Common myeloid progenitor, CD34-positive (primary cell): ENCODE data around the gene NPPB. TPM values are rescaled to one million over a fixed set of nuclear protein-coding genes. Genes with fewer than 3 reads are reported as not detected.
"Not testable (repeated sequence)": the region's sequence is repeated elsewhere in the genome, so short reads cannot be mapped to it uniquely, and the experiment has no call there.

Experiments used
- CTCF ChIA-PET: fragments of 350-600 bp; sonication (Branson Sonifier 250); formaldehyde crosslinking; loops from one replicate; lab custom pipeline; 2021; ENCODE audit warnings: antibody characterized with exemption; lab: Charles Lee
- POLR2A ChIA-PET: fragments of 350-600 bp; sonication (Branson Sonifier 250); formaldehyde crosslinking; loops from one replicate; lab custom pipeline; 2021; ENCODE audit warnings: antibody characterized with exemption; lab: Charles Lee
- DNase-seq, 3 donors: peaks; one replicate each; pipeline versions ENCODE4 v3.0.0 to v3.0.0-alpha.2; 2013
- H3K27ac ChIP-seq, 2 experiments: 1 replicate in 1 of 2; 2 replicates in 1 of 2; pipeline ENCODE4 v1.7.0; 2013; ENCODE audit warnings: inconsistent platforms in 2 of 2, low read length in 2 of 2, mild to moderate bottlenecking in 2 of 2, low read depth in 1 of 2, moderate library complexity in 1 of 2; ENCODE audit not compliant: severe bottlenecking in 2 of 2, insufficient read depth in 1 of 2, poor library complexity in 1 of 2
- H3K27me3 ChIP-seq, 5 experiments: replicated peaks in 2 of 5; 1 replicate in 3 of 5; 2 replicates in 2 of 5; pipeline versions ENCODE4 v1.6.1 to v1.7.0; 2013; ENCODE audit warnings: low read length in 4 of 5, mild to moderate bottlenecking in 2 of 5, moderate library complexity in 2 of 5, inconsistent platforms in 1 of 5; ENCODE audit not compliant: insufficient read depth in 5 of 5, control insufficient read depth in 4 of 5
- H3K36me3 ChIP-seq, 4 experiments: 1 replicate in 2 of 4; 2 replicates in 2 of 4; pipeline versions ENCODE4 v1.6.1 to v1.7.0; 2013; ENCODE audit warnings: low read length in 3 of 4, control low read depth in 1 of 4, mild to moderate bottlenecking in 1 of 4; ENCODE audit not compliant: control insufficient read depth in 4 of 4, insufficient read depth in 4 of 4
- H3K4me1 ChIP-seq, 4 experiments: 1 replicate in 3 of 4; 2 replicates in 1 of 4; pipeline versions ENCODE4 v1.6.1 to v1.7.1; 2013; ENCODE audit warnings: low read length in 3 of 4, mild to moderate bottlenecking in 3 of 4, control low read depth in 1 of 4, inconsistent platforms in 1 of 4, moderate library complexity in 1 of 4; ENCODE audit not compliant: control insufficient read depth in 4 of 4, insufficient read depth in 4 of 4; ENCODE audit errors: control extremely low read depth in 1 of 4
- H3K4me3 ChIP-seq, 7 experiments: 1 replicate in 4 of 7; 2 replicates in 3 of 7; pipeline versions ENCODE4 v1.5.1 to v1.7.0; 2013; ENCODE audit warnings: mild to moderate bottlenecking in 7 of 7, low read length in 6 of 7, moderate library complexity in 6 of 7, inconsistent platforms in 2 of 7, low read depth in 2 of 7, control low read depth in 1 of 7; ENCODE audit not compliant: insufficient read depth in 4 of 7, control insufficient read depth in 1 of 7; ENCODE audit errors: extremely low read depth in 1 of 7
- H3K9me3 ChIP-seq, 5 experiments: 1 replicate in 4 of 5; 2 replicates in 1 of 5; pipeline versions ENCODE4 v1.6.1 to v1.7.1; 2013; ENCODE audit warnings: low read length in 4 of 5, mild to moderate bottlenecking in 2 of 5, inconsistent platforms in 1 of 5, low read depth in 1 of 5, moderate library complexity in 1 of 5; ENCODE audit not compliant: control insufficient read depth in 4 of 5, insufficient read depth in 2 of 5; ENCODE audit errors: control extremely low read depth in 1 of 5
- WGBS: methylation state at CpG from one replicate; pipeline ENCODE4 v1.1.5; 2013; ENCODE audit not compliant: insufficient coverage; 5-methylcytosine and 5-hydroxymethylcytosine counted together
- polyA plus RNA-seq: library from polyadenylated mRNA; unstranded; fragments of 120-200 nt; gene quantifications from one replicate; pipeline ENCODE4 v1.2.1, GENCODE V29; 2013

The NPPB gene
- not detected for polyA plus RNA-seq

DNA sequence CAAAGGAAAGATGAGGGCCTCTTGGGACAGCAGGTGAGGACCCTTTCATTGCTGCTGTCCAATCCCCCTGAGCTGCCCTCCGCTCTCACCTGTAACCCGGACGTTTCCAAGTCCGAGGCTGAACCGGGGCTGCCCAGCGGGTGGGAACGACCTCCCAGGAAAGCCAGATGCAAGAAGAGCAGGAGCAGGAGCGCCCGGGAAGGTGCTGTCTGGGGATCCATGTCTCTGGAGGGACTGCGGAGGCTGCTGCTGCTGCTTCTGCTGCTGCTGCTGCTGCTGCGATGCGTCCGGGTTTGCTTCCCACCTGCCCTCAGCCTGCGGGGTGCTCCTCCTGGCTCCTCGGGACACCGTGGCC is at the start of gene NPPB:
Gene NPPB (minus strand): TSS at position 333 of the 355 bp plus-strand sequence. CDS start 112 bp downstream, at position 221.
- WGBS = 29% methylated on average over 16 of the region's 16 CpGs
- Histone ChIP-seq H3K36me3 (no peaks in the 10 kb centered on the region), H3K9me3 (no peaks in the 10 kb centered on the region), H3K27me3 (peaks cover 3 to 49% (median 22%) of the 10 kb centered on the region in 5 experiments), H3K4me3 (no peak within 1 kb of the TSS), H3K27ac (no peak within 1 kb of the TSS), H3K4me1 (peaks cover 0 to 2% (median under 1%) of the 10 kb centered on the region in 4 experiments)
- DNase-seq = no peak
- POLR2A ChIA-PET = no interaction called here
- CTCF ChIA-PET = no interaction called here

DNA sequence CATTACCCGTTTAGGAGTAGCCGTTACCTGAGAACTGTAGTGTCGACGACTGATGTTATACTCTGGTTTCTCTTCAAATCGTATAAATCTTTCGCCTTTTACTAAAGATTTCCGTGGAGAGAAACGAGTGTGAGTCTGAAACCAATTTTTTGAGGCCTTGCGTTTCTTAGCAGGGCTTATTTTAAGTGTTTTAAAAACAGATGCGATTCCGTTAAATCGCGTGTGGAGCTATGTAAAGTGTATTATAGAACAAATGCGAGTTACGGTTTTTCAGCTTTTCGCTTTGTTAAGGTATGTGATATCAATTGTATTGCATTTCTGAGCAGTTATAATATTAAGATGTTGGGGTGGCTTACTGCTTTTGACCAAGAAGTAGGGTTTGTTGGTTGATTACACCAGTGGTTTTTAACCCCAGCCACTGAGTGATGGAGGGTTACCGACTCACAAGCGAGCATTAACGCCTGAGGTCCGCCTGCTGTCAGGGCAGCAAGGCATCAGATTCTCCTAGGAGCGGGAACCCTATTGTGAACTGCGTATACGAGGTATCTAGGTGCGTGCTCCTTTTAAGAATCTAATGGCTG is 49.4 kb upstream of the NPPB start:
- H3K4me1 ChIP-seq = peaks cover 0 to 14% (median 9%) of the 10 kb centered on the region in 4 experiments
- ChIA-PET POLR2A (interaction anchor here (0.6 to 3.4 kb wide), 28 partner anchors 9 to 243 kb away, joined by 3 to 74 read pairs (median 4); partner anchors contain the start of genes AGTRAP, CLCN6, KIAA2013 and MFN2), CTCF (interaction anchor here (1.0 to 3.1 kb wide), 5 partner anchors 9 to 123 kb away, joined by 3 to 22 read pairs (median 3); partner anchors contain the start of gene MFN2)
- no peaks in the 10 kb centered on the region for H3K9me3 ChIP-seq
- peak; percentile 92 to 97 (median 96) for DNase-seq
- H3K36me3 ChIP-seq = no peaks in the 10 kb centered on the region
- no peaks in the 10 kb centered on the region for H3K27me3 ChIP-seq
- H3K27ac ChIP-seq = peak overlapping the region; percentile 100
- WGBS = 0% methylated on average over 20 of the region's 24 CpGs
- peak overlapping the region; percentile 44 to 86 (median 71) for H3K4me3 ChIP-seq

DNA sequence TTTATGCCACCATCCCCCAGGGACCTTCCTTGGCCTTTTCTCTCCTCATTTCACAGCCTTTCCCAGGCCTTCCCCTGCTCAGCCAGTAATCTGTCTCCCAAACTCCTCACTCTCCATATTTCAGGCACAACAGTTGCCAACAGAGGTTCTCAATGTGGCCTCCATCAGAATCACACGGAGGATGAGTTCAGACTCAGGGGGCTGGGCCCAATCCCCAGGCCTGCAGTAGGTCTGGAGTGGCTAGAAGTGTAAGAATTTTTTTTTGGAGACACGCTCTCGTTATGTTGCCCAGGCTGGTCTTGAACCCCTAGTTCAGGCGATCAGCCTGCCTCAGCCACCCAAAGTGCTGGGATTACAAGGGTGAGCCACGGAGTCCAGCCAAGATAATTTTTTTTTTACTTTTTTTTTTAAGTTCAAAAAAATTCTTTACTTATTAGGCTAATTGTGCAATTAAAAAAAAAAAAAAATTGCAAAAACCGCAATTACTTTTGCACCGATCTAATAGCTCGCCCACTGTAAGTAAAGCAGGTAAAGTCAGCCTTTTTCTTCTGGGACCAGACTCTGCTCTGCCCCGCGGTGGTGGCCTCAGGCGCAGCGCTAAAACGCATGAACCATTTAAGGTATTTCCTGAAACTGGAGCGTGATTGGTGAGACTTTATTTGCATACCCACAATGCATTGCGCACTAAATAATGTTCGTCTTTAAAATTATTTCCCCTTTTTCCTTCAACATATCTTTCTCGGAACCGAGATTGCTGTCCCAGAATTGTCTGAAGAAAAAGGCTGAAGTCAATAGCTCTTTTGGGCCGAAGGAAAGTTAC is 48.7 kb upstream of the NPPB start:
- POLR2A ChIA-PET = interaction anchor here (0.7 to 3.4 kb wide), 25 partner anchors 8 to 243 kb away, joined by 3 to 74 read pairs (median 4); partner anchors contain the start of genes AGTRAP, CLCN6, KIAA2013 and MFN2
- CTCF ChIA-PET = interaction anchor here (1.0 to 3.1 kb wide), 5 partner anchors 9 to 124 kb away, joined by 3 to 22 read pairs (median 3); partner anchors contain the start of gene MFN2

DNA sequence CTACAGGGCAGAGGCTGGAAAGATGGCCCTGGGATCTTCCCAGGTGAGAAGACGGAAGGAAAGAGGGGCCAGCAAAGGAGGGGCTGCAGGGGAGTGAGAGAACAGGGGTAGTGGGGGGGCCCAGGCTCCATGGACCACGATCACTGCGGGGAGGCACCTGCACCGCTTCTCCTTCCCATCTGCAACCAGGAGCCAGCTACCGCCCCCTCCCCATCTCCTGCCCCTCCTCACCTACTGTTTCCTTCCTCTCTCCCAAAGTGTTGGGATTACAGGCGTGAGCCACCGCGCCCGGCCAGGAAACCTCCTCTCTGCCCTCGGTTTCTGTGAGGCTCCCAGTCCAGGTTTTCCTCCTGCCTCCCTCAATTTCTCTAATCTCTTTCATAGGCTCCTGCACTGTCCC is 48.1 kb upstream of the NPPB start:
- Histone ChIP-seq H3K36me3 (no peaks in the 10 kb centered on the region), H3K27ac (no peak overlapping the region), H3K27me3 (peaks cover 0 to 1% (median 0%) of the 10 kb centered on the region in 5 experiments), H3K4me1 (peaks cover 0 to 14% (median 9%) of the 10 kb centered on the region in 4 experiments), H3K9me3 (no peaks in the 10 kb centered on the region), H3K4me3 (no peak overlapping the region)
- WGBS = 72% methylated on average over 7 of the region's 10 CpGs
- ChIA-PET POLR2A (interaction anchor here (0.6 kb wide), 1 partner anchor 101 kb away, joined by 3 read pairs; the partner anchor contains the start of genes CLCN6 and MTHFR), CTCF (interaction anchor here (3.1 kb wide), 1 partner anchor 68 kb away, joined by 22 read pairs; no protein-coding TSS in a partner anchor)
- no peak for DNase-seq

More for the DNA sequence above, 48.7 kb upstream of the NPPB start:
- Histone ChIP-seq H3K4me3 (peak overlapping the region in 4 of 7 experiments; percentile 5 to 85 (median 54)), H3K27me3 (no peaks in the 10 kb centered on the region), H3K4me1 (peaks cover 0 to 14% (median 9%) of the 10 kb centered on the region in 4 experiments), H3K9me3 (no peaks in the 10 kb centered on the region), H3K27ac (peak overlapping the region; percentile 100), H3K36me3 (no peaks in the 10 kb centered on the region)
- peak; percentile 96 to 98 (median 98) for DNase-seq
- 17% methylated on average over 13 of the region's 19 CpGs for WGBS

DNA sequence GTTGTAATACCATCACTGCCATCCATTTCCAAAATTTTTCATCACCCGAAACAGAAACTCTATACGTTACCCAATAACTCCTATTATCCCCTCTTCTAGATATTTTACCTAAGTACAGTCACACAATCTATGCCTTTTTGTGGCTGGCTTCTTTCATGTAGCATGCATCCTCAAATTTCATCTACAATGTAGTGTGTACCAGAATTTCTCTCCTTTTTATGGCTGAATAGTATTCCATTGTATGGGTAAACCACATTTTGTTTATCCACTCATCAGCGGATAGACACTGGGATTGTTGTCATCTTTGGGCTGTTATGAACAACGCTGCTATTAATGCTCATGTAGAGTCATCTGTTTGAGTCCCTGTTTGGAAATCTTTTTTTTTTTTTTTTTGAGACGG is 46.2 kb upstream of the NPPB start:
- Histone ChIP-seq H3K9me3 (no peaks in the 10 kb centered on the region), H3K4me1 (peaks cover 0 to 14% (median 9%) of the 10 kb centered on the region in 4 experiments), H3K27me3 (peaks cover 0 to 7% (median 3%) of the 10 kb centered on the region in 5 experiments), H3K36me3 (no peaks in the 10 kb centered on the region), H3K4me3 (no peak overlapping the region), H3K27ac (no peak overlapping the region)
- ChIA-PET CTCF (no interaction called here), POLR2A (no interaction called here)
- WGBS = 100% methylated on average over 3 of the region's 5 CpGs
- no peak for DNase-seq

DNA sequence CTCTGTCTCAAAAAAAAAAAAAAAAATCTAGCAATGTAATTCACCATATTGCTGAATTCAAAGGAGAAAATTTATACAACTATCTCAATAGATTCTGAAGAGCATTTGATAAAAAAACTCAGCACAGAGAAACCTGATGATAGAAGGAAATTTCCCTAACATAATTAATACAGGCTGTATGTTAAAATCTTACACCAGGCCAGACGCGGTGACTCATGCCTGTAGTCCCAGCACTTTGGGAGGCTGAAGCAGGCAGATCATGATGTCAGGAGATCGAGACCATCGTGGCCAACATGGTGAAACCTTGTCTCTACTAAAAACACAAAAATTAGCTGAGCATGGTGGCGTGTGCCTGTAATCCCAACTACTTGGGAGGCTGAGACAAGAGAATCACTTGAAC is 45.4 kb upstream of the NPPB start:
- H3K9me3 ChIP-seq, POLR2A ChIA-PET, H3K36me3 ChIP-seq, CTCF ChIA-PET, H3K4me3 ChIP-seq, H3K27ac ChIP-seq, DNase-seq: not testable (repeated sequence)
- WGBS = 100% methylated on average over 3 of the region's 5 CpGs
- Histone ChIP-seq H3K27me3 (peaks cover 0 to 15% (median 3%) of the 10 kb centered on the region in 5 experiments), H3K4me1 (peaks cover 0 to 13% (median 8%) of the 10 kb centered on the region in 4 experiments)
